D721Med (cell line): Measurements from ENCODE around the gene CCL24.

ENCODE experiments used
- DNase-seq: peaks from one replicate; pipeline ENCODE4 v3.0.0; 2011; ENCODE audit warnings: low spot score; ENCODE audit not compliant: insufficient read length
- FAIRE-seq: peaks from 2 replicates; lab custom pipeline; 2011; peaks lifted over from hg19 to GRCh38; lab: Jason Lieb, UNC
- TF ChIP-seq, protein P1 (sequence below): IDR thresholded peaks from 2 replicates; pipeline ENCODE4 v1.5.1; 2012; ENCODE audit warnings: mild to moderate bottlenecking, control low read depth; ENCODE audit not compliant: insufficient read depth; ENCODE audit errors: missing control alignments

Gene CCL24

DNA sequence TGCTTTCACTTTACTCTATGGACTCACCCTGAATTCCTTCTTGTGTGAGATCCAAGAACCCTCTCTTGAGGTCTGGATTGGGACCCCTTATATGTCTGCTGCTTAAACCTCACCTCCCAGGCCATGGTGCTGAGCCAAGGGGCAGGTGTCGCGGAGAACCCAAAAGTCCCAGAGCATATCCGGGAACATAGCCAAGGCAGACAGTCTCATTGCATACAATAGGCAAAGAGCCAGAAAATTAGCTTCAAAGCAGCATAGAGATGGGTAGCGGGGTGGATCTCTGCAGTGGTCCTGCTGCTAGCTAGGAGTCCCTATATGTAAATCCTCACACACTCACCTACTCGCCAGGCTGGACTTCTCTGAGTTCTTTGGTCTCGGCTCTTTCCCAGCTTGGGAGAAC is 5.5 kb downstream of the CCL24 start:
- FAIRE-seq, result no peak

DNA sequence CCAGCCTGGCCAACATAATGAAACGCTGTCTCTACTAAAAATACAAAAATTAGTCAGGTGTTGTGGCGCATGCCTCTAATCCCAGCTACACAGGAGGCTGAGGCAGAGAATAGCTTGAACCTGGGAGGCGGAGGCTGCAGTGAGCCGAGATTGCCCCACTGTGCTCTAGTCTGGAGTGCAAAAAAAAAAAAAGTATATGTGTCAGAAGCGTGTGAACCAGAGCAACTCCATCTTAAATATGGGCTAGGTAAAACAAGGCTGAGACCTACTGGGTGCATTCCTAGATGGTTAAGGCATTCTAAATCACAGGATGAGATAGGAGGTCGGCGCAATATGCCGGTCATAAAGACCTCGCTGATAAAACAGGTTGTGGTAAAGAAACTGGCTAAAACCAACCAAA is 6.2 kb downstream of the CCL24 start:
- TF ChIP-seq, protein P1, sequence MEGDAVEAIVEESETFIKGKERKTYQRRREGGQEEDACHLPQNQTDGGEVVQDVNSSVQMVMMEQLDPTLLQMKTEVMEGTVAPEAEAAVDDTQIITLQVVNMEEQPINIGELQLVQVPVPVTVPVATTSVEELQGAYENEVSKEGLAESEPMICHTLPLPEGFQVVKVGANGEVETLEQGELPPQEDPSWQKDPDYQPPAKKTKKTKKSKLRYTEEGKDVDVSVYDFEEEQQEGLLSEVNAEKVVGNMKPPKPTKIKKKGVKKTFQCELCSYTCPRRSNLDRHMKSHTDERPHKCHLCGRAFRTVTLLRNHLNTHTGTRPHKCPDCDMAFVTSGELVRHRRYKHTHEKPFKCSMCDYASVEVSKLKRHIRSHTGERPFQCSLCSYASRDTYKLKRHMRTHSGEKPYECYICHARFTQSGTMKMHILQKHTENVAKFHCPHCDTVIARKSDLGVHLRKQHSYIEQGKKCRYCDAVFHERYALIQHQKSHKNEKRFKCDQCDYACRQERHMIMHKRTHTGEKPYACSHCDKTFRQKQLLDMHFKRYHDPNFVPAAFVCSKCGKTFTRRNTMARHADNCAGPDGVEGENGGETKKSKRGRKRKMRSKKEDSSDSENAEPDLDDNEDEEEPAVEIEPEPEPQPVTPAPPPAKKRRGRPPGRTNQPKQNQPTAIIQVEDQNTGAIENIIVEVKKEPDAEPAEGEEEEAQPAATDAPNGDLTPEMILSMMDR, result no peak
- DNase-seq, result no peak
- FAIRE-seq, result no peak

More for the DNA sequence above, 5.5 kb downstream of the CCL24 start:
- DNase-seq, result no peak
- TF ChIP-seq, protein P1, result no peak

DNA sequence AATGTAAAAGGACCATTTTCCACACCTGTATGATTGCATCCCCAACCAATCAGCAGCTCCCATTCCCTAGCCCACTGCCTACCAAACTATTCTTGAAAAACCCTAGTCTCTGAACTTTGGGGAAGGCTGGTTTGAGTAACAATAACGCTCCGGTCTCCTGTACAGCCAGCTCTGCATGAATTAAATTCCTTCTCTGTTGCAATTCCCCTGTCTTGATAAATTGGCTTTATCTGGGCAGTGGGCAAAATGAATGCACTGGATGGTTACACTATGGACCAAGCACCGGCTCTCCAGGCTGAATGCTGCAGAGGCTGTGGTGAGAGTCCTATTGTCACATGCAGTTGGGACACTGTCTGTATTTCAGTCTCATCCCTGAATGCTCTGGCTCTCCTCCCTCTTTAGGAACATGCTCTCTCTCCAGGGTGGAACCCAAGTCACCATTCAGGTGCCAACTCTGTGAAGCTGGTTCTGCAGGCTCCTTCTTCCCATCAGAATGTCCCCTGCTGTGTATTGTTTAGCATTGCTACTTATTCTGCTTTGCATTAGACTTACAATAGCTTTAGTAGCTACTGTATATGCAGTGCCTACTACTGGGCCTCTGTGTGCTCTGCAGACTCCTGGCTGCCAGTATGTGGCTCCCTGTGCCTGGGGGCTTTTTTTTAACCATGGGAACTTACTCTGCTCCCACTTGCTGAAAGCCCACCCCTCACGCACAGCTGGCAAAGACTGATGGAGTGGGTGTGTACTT is 6.9 kb downstream of the CCL24 start:
- DNase-seq (no peak), FAIRE-seq (no peak)
- TF ChIP-seq, protein P1, result no peak

DNA sequence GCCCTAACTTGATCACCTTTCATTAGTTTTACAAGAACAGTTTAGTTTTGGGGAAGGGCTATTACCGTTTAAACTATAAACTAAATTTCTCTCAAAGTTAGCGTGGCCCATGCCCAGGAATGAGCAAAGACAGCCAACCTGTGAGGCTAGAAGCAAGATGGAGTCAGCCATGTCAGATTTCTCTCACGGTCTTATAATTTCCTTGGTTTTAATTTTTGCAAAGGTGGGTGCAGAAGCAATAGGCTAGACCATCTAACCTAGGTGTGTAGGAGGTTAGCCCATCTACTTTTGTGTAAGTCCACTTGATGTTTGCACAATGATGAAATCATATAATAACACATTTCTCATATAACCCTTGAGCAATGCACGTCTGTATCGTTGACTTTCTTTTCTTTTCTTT is 8.9 kb downstream of the CCL24 start:
- DNase-seq (no peak), FAIRE-seq (no peak)
- TF ChIP-seq, protein P1, result no peak

DNA sequence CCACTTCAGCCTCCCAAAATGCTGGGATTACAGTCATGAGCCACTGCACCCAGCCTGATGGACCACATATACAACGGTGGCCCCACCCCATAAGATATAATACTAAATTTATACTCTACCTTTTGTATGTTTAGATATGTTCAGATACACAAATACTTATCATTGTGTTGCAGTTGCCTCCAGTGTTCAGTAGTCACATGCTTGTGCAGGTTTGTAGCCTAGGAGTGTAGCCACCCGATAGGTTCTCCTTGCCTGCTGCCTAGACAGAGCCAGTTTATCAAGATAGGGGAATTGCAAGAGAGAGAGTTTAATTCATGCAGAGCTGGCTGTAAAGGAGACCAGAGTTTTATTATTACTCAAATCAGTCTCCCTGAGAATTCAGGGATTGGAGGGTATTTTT is 9.6 kb downstream of the CCL24 start:
- TF ChIP-seq, protein P1, result no peak
- no peak for FAIRE-seq
- DNase-seq, result no peak

DNA sequence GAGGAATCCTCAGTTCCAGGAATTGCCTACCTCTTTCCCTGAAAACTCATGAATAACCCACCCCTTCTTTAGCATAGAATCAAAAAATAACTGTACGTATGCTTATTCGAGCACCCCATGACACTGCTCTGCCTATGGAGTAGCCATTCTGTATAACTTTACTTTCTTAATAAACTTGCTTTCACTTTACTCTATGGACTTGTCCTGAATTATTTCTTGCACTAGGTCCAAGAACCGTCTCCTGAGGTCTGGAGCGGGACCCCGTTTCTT is 11.1 kb downstream of the CCL24 start:
- DNase-seq, result no peak
- no peak for FAIRE-seq
- TF ChIP-seq, protein P1, result no peak

DNA sequence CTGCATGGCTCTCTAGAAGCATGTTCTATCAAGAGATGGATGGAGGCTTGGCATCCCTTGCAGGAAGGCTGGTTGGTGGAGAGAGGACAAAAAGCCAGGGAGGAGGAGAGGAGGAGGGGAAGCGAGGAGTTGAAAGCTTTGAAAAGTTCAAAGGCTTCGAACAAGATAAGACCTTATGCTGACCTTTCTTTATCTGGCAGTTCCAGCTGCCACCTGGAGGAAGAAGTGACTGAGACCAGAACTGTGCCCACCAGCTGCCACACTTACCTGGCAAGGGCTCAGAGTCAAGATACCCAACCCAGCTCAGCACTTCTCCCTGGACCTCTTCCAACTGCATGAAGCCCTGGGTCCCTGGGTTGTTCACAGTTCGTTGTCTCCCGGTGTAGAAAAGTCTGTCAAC is 14.8 kb downstream of the CCL24 start:
- DNase-seq, result no peak
- no peak for FAIRE-seq
- TF ChIP-seq, protein P1, result no peak
